H1 (cell line): ENCODE results near the gene RABEP1. TPM values are rescaled to one million over a fixed set of nuclear protein-coding genes. Genes with fewer than 3 reads are reported as not detected.

Experiments used
- POLR2AphosphoS5 ChIP-seq: IDR thresholded peaks from 2 replicates; pipeline ENCODE4 v1.6.1; 2011; ENCODE audit warnings: low read depth, low read length
- polyA plus RNA-seq, 7 experiments: library from polyadenylated mRNA; depleted of rRNA in 3 of 7; stranded (reverse) in 5 of 7; unstranded in 2 of 7; fragments of >200 nt in 5 of 7; fragments of 200-250 nt in 2 of 7; gene quantifications; 1 replicate in 5 of 7; 2 replicates in 1 of 7; 4 replicates in 1 of 7; pipeline versions ENCODE4 v1.2.1 to v1.2.3, GENCODE V29; 2011 to 2013; ENCODE audit warnings: missing spikeins in 2 of 7, mixed read lengths in 2 of 7
- total RNA-seq: library from RNA; stranded (reverse); fragmentation: NEBNext Ultra II Directional; extraction: Animal tissue kit (Norgen Biotek cat#: 25700); gene quantifications from 2 replicates; pipeline ENCODE4 v1.2.1, GENCODE V29; 2021

Gene RABEP1
- total and polyA plus RNA-seq, 2 of the 8 experiments (the other 6 are each of a cell fraction or from before 2014, with no cell fraction given), result 8.5 to 52.3 TPM

GRCh38 chr17:5331506-5331905 is 49.4 kb downstream of the RABEP1 start (continued):
- TF ChIP-seq POLR2AphosphoS5, result no peak
